ENCODE measurements around the gene LARGE1.

The LARGE1 gene

GRCh38 chr22:33715237-33715985, 204.9 kb downstream of the LARGE1 start:
- DNase-seq: no peak

- no peak for DNase-seq
These were observed 209.9 kb downstream of the LARGE1 start for GRCh38 chr22:33710326-33710725.

GRCh38 chr22:33707581-33707980, 212.7 kb downstream of the LARGE1 start:
- DNase-seq: no peak

- DNase-seq: no peak
These were observed 214.2 kb downstream of the LARGE1 start for GRCh38 chr22:33706100-33706499.

GRCh38 chr22:33699176-33699575, 221.1 kb downstream of the LARGE1 start:
- DNase-seq: no peak

- DNase-seq: no peak
These were observed 222.6 kb downstream of the LARGE1 start for GRCh38 chr22:33697640-33698039.

- DNase-seq: no peak
These were observed 229.1 kb downstream of the LARGE1 start for GRCh38 chr22:33691057-33691630.

- DNase-seq: no peak
These were observed 231.4 kb downstream of the LARGE1 start for GRCh38 chr22:33688903-33689302.

GRCh38 chr22:33687464-33687863, 232.8 kb downstream of the LARGE1 start:
- no peak for DNase-seq

- DNase-seq: no peak
These were observed 236.2 kb downstream of the LARGE1 start for GRCh38 chr22:33684087-33684486.

- no peak for DNase-seq
These were observed 237.3 kb downstream of the LARGE1 start for GRCh38 chr22:33682927-33683326.

GRCh38 chr22:33680632-33681031, 239.6 kb downstream of the LARGE1 start:
- no peak for DNase-seq

- DNase-seq: no peak
These were observed 241.8 kb downstream of the LARGE1 start for GRCh38 chr22:33678523-33678922.

- no peak for DNase-seq
These were observed 242.7 kb downstream of the LARGE1 start for GRCh38 chr22:33677536-33677935.

- DNase-seq: no peak
These were observed 245.9 kb downstream of the LARGE1 start for GRCh38 chr22:33674357-33674756.

- DNase-seq: no peak
These were observed 250.5 kb downstream of the LARGE1 start for GRCh38 chr22:33669746-33670145.

- DNase-seq: no peak
These were observed 253.2 kb downstream of the LARGE1 start for GRCh38 chr22:33666961-33667619.

- DNase-seq: no peak
These were observed 253.9 kb downstream of the LARGE1 start for GRCh38 chr22:33666279-33666960.

GRCh38 chr22:33659448-33659847, 260.8 kb downstream of the LARGE1 start:
- no peak for DNase-seq

GRCh38 chr22:33658775-33659174, 261.5 kb downstream of the LARGE1 start:
- DNase-seq: no peak

GRCh38 chr22:33657670-33658069, 262.6 kb downstream of the LARGE1 start:
- DNase-seq: no peak

- DNase-seq: no peak
These were observed 263.3 kb downstream of the LARGE1 start for GRCh38 chr22:33656808-33657628.

Data from NCI-H446 treated with DMSO at 0.1 percent for 48 hours (cell line).